ENCODE measurements around the gene PJVK. TPM values are rescaled to one million over a fixed set of nuclear protein-coding genes. Genes with fewer than 3 reads are reported as not detected.

PJVK gene
- total and polyA plus RNA-seq, 2 of the 13 experiments (the other 11 are each of a cell fraction or from before 2014, with no cell fraction given): 1.2 to 2.6 TPM

DNA sequence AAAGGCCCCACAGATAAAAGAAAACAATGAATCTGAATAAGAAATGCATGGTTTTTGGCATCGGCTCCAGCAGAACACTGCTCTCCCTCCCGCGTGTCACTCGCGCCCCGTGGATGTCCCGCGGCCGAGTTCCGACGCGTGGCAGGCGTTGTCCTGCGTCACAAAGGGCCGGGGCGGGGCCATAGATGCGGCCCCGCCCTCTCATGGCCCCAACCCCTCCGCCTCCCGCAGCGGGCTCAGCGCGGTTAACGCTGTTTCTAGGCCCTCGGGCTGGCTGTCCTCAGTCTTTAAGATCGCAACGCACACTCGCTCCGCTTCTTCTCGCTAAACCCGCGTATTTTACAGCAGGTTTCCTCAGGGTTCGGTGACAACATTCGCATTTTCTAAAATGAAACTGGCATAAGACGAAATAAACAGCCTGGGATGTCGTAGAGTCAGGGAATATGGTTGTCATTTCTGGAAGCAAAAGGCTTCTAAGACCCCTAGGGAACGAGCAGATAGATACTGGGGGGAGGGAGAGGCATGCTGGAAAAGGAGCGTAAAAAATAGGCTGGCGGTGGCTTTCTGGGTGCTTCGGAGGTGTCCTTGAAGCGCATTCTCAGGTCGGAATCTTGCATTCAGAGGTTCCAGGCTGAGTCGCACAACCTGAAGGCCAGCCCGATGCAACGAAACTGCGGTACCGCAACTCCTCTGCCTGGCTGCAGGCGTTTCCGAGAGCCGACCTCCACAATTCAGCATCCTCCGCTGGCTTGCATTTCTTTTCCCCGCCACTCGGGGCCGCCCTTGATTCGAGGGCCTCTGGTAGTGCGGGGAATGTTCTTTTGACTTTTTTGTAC, 27.5 kb downstream of the PJVK start, which contains the start of gene FKBP7 (continued):
- TF ChIP-seq ATF7-NPFF (CRISPR knock-in tag; IDR thresholded peaks at IDR 0.05; ENCODE audit: low read depth) (peak; percentile 54; the same call in 1 of the 2 replicates), ZNF674 (CRISPR knock-in tag; IDR thresholded peaks at IDR 0.05; ENCODE audit: low read depth) (no peak), FOXA1 (IDR thresholded peaks at IDR 0.05) (no peak), FOXA1 (CRISPR knock-in tag; IDR thresholded peaks at IDR 0.05) (peak; percentile 3; the same call in 1 of the 2 replicates), ZNF329 (CRISPR knock-in tag; IDR thresholded peaks at IDR 0.05; ENCODE audit: low read depth) (no peak; the same call in 1 of the 2 replicates), ZNF460 (CRISPR knock-in tag; IDR thresholded peaks at IDR 0.05; ENCODE audit: borderline replicate concordance) (no peak; the same call in 1 of the 2 replicates), MZF1 (CRISPR knock-in tag; IDR thresholded peaks at IDR 0.05; ENCODE audit: borderline replicate concordance) (no peak; the same call in 1 of the 2 replicates), ZNF550 (CRISPR knock-in tag; IDR thresholded peaks at IDR 0.05; ENCODE audit: borderline replicate concordance) (no peak; the same call in 1 of the 2 replicates), ZNF589 (CRISPR knock-in tag; conservative IDR thresholded peaks at IDR 0.05) (no peak), ZNF562 (CRISPR knock-in tag; IDR thresholded peaks at IDR 0.05; ENCODE audit: borderline replicate concordance) (no peak), ZNF333 (CRISPR knock-in tag; IDR thresholded peaks at IDR 0.05; ENCODE audit: borderline replicate concordance) (no peak), SPEN (CRISPR knock-in tag; IDR thresholded peaks at IDR 0.05; ENCODE audit: low read depth) (peak; percentile 51; the same call in 1 of the 2 replicates), ZNF12 (CRISPR knock-in tag; IDR thresholded peaks at IDR 0.05) (peak; percentile 28; the same call in 1 of the 2 replicates), KDM5B (CRISPR knock-in tag; IDR thresholded peaks at IDR 0.05; ENCODE audit: borderline replicate concordance) (peak; percentile 69; the same call in 1 of the 2 replicates), FOXO1 (CRISPR knock-in tag; IDR thresholded peaks at IDR 0.05) (0 out of 2 replicates have a peak, but pooled peaks have one; percentile 19), MAFK (conservative IDR thresholded peaks at IDR 0.05 in 1 of 2, IDR thresholded peaks at IDR 0.05 in 1 of 2; ENCODE audit: low read length in 2 of 2) (no peak)
- TF ChIP-seq, protein P1, sequence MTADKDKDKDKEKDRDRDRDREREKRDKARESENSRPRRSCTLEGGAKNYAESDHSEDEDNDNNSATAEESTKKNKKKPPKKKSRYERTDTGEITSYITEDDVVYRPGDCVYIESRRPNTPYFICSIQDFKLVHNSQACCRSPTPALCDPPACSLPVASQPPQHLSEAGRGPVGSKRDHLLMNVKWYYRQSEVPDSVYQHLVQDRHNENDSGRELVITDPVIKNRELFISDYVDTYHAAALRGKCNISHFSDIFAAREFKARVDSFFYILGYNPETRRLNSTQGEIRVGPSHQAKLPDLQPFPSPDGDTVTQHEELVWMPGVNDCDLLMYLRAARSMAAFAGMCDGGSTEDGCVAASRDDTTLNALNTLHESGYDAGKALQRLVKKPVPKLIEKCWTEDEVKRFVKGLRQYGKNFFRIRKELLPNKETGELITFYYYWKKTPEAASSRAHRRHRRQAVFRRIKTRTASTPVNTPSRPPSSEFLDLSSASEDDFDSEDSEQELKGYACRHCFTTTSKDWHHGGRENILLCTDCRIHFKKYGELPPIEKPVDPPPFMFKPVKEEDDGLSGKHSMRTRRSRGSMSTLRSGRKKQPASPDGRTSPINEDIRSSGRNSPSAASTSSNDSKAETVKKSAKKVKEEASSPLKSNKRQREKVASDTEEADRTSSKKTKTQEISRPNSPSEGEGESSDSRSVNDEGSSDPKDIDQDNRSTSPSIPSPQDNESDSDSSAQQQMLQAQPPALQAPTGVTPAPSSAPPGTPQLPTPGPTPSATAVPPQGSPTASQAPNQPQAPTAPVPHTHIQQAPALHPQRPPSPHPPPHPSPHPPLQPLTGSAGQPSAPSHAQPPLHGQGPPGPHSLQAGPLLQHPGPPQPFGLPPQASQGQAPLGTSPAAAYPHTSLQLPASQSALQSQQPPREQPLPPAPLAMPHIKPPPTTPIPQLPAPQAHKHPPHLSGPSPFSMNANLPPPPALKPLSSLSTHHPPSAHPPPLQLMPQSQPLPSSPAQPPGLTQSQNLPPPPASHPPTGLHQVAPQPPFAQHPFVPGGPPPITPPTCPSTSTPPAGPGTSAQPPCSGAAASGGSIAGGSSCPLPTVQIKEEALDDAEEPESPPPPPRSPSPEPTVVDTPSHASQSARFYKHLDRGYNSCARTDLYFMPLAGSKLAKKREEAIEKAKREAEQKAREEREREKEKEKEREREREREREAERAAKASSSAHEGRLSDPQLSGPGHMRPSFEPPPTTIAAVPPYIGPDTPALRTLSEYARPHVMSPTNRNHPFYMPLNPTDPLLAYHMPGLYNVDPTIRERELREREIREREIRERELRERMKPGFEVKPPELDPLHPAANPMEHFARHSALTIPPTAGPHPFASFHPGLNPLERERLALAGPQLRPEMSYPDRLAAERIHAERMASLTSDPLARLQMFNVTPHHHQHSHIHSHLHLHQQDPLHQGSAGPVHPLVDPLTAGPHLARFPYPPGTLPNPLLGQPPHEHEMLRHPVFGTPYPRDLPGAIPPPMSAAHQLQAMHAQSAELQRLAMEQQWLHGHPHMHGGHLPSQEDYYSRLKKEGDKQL (CRISPR knock-in tag; IDR thresholded peaks at IDR 0.05; ENCODE audit: low read depth): 0 out of 2 replicates have a peak, but pooled peaks have one; percentile 35
- TF ChIP-seq, protein P2, sequence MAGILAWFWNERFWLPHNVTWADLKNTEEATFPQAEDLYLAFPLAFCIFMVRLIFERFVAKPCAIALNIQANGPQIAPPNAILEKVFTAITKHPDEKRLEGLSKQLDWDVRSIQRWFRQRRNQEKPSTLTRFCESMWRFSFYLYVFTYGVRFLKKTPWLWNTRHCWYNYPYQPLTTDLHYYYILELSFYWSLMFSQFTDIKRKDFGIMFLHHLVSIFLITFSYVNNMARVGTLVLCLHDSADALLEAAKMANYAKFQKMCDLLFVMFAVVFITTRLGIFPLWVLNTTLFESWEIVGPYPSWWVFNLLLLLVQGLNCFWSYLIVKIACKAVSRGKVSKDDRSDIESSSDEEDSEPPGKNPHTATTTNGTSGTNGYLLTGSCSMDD (CRISPR knock-in tag; IDR thresholded peaks at IDR 0.05): no peak
- TF ChIP-seq, protein P3, sequence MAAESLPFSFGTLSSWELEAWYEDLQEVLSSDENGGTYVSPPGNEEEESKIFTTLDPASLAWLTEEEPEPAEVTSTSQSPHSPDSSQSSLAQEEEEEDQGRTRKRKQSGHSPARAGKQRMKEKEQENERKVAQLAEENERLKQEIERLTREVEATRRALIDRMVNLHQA (CRISPR knock-in tag; IDR thresholded peaks at IDR 0.05): no peak
- TF ChIP-seq, protein P4, sequence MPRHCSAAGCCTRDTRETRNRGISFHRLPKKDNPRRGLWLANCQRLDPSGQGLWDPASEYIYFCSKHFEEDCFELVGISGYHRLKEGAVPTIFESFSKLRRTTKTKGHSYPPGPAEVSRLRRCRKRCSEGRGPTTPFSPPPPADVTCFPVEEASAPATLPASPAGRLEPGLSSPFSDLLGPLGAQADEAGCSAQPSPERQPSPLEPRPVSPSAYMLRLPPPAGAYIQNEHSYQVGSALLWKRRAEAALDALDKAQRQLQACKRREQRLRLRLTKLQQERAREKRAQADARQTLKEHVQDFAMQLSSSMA (CRISPR knock-in tag; IDR thresholded peaks at IDR 0.05): 0 out of 2 replicates have a peak, but pooled peaks have one; percentile 68
- TF ChIP-seq, protein P5, sequence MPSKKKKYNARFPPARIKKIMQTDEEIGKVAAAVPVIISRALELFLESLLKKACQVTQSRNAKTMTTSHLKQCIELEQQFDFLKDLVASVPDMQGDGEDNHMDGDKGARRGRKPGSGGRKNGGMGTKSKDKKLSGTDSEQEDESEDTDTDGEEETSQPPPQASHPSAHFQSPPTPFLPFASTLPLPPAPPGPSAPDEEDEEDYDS (CRISPR knock-in tag; IDR thresholded peaks at IDR 0.05): peak; percentile 69
